ENCODE data around the gene P2RX3.

The P2RX3 gene

DNA sequence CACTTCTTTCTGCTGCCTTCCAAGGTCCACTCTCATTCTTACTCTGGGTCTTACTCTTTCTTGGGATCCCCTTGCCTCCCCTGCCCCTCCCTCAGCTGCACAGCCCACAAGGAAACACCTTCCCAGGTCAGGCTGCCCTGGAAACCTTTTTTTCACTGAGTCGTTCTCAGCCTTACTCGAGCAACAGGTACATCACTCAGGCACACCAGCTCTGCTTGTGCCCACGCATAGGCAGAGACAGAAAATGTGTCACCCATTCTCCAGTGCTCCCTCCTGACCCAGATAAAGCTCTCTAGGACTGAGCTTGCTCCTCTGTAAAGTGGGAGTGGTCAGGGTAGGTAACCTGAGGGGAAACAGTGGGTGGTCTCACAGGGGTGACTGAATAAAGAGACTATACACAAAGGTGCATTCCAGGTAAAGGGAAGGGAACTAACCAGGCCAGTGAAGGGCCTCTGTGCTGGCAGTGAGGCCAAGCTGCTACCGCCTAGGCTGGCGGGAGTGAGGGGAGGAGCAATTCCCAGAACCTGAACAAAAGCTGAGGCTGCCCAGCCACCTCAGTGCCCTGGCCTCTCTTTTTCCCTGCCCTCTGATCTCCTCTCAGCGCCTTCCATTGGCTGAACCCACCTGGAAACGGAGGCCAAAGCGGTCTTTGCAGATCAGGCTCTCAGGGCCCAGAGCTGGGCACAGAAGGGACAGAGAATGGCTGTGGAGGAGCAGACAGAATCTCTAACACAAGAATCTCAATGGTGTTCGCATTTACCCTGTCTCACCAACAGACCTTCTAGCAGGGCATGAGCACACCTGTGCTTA, 26.9 kb downstream of the P2RX3 start:
- TF ChIP-seq POU2F2 (IDR thresholded peaks at IDR 0.05; ENCODE audit: low read depth, low read length) (no peak), TAF1 (IDR thresholded peaks at IDR 0.05; ENCODE audit: low read depth, low read length) (no peak), POLR2A (IDR thresholded peaks at IDR 0.05; ENCODE audit: low read depth, low read length) (no peak), POLR2AphosphoS5 (IDR thresholded peaks at IDR 0.05; ENCODE audit: low read depth, low read length) (no peak), PAX5 (IDR thresholded peaks at IDR 0.05; ENCODE audit: insufficient read depth, low read length, severe bottlenecking) (no peak), SPI1 (IDR thresholded peaks at IDR 0.05; ENCODE audit: low read depth, low read length) (no peak)
- no peak for FAIRE-seq

DNA sequence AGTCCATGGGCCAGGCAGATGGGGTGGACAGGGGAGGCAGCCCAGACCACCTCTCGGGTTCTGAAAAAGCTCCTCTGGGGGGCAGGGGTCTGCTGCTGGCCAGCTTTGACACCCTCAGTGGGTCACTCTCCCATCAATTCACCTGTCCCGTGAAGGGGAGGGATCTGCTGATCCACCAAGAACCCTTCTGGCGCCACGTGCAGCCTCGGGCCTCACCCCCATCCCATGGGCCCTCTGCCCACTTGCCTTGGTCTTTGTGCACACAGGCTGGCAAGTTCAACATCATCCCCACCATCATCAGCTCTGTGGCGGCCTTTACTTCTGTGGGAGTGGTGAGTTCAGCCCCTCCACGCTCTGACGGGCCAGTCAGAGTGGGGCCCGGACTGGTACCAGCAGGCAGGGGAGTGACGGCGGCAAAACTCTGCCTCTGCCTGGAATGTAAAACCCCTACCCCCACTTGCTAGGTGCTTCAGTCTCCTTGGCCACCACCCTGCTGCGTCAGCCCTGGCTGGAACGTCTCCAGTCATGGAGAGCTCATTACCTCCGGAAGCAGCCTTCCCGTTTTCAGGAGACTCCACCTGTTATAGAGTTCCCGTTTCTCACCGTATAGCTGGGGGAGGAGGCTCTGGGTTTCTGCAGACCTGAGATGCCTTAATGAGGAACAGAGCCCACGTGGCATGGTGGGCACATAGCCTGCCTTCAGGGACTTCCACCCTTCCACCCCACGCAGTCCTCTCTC, 30.1 kb downstream of the P2RX3 start:
- DNase-seq (ENCODE audit: insufficient read length, low spot score) (no peak), FAIRE-seq (no peak)
- TF ChIP-seq SPI1 (IDR thresholded peaks at IDR 0.05; ENCODE audit: low read depth, low read length), result no peak
- no peak for TF ChIP-seq POLR2AphosphoS5 (IDR thresholded peaks at IDR 0.05; ENCODE audit: low read depth, low read length)
- no peak for TF ChIP-seq PAX5 (IDR thresholded peaks at IDR 0.05; ENCODE audit: insufficient read depth, low read length, severe bottlenecking)
- TF ChIP-seq POLR2A (IDR thresholded peaks at IDR 0.05; ENCODE audit: low read depth, low read length), result no peak
- no peak for TF ChIP-seq TAF1 (IDR thresholded peaks at IDR 0.05; ENCODE audit: low read depth, low read length)

More for the DNA sequence above, 26.9 kb downstream of the P2RX3 start:
- no peak for DNase-seq (ENCODE audit: insufficient read length, low spot score)

- TF ChIP-seq TAF1 (IDR thresholded peaks at IDR 0.05; ENCODE audit: low read depth, low read length), result no peak
- TF ChIP-seq PAX5 (IDR thresholded peaks at IDR 0.05; ENCODE audit: insufficient read depth, low read length, severe bottlenecking), result no peak
- TF ChIP-seq POLR2A (IDR thresholded peaks at IDR 0.05; ENCODE audit: low read depth, low read length), result no peak
- no peak for TF ChIP-seq POU2F2 (IDR thresholded peaks at IDR 0.05; ENCODE audit: low read depth, low read length)
- TF ChIP-seq SPI1 (IDR thresholded peaks at IDR 0.05; ENCODE audit: low read depth, low read length), result no peak
- no peak for TF ChIP-seq POLR2AphosphoS5 (IDR thresholded peaks at IDR 0.05; ENCODE audit: low read depth, low read length)
- no peak for DNase-seq (ENCODE audit: insufficient read length, low spot score)
- no peak for FAIRE-seq
Measured at GRCh38 chr11:57368845-57369232, 30.7 kb downstream of the P2RX3 start.

DNA sequence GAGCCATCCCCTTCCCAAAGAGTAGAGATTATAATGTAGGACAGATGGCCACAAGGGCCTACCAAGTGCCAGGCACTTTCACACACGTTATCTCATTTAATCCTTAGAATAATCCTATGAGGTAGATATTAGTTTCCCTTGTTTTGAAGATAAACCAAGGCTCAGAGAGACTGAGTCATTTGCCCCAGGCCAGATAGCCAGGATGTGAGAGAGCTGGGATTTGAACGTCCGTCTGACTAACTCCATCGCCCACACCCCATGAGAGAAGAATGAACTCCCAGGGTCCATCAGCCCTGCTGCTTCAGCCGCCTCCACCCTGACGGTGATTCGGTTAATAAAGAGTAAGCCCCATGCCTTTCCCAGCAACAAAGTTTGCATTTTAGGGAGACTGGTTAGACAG, 32.1 kb downstream of the P2RX3 start:
- no peak for FAIRE-seq
- TF ChIP-seq TAF1 (IDR thresholded peaks at IDR 0.05; ENCODE audit: low read depth, low read length) (no peak), POLR2A (IDR thresholded peaks at IDR 0.05; ENCODE audit: low read depth, low read length) (no peak), POU2F2 (IDR thresholded peaks at IDR 0.05; ENCODE audit: low read depth, low read length) (no peak), POLR2AphosphoS5 (IDR thresholded peaks at IDR 0.05; ENCODE audit: low read depth, low read length) (no peak), SPI1 (IDR thresholded peaks at IDR 0.05; ENCODE audit: low read depth, low read length) (no peak), PAX5 (IDR thresholded peaks at IDR 0.05; ENCODE audit: insufficient read depth, low read length, severe bottlenecking) (no peak)
- no peak for DNase-seq (ENCODE audit: insufficient read length, low spot score)

GRCh38 chr11:57370941-57371340, 32.8 kb downstream of the P2RX3 start:
- no peak for DNase-seq (ENCODE audit: insufficient read length, low spot score)
- TF ChIP-seq POLR2A (IDR thresholded peaks at IDR 0.05; ENCODE audit: low read depth, low read length), result no peak
- no peak for TF ChIP-seq PAX5 (IDR thresholded peaks at IDR 0.05; ENCODE audit: insufficient read depth, low read length, severe bottlenecking)
- TF ChIP-seq TAF1 (IDR thresholded peaks at IDR 0.05; ENCODE audit: low read depth, low read length), result no peak
- TF ChIP-seq SPI1 (IDR thresholded peaks at IDR 0.05; ENCODE audit: low read depth, low read length), result no peak
- no peak for TF ChIP-seq POU2F2 (IDR thresholded peaks at IDR 0.05; ENCODE audit: low read depth, low read length)
- TF ChIP-seq POLR2AphosphoS5 (IDR thresholded peaks at IDR 0.05; ENCODE audit: low read depth, low read length), result no peak
- FAIRE-seq, result no peak

GRCh38 chr11:57373146-57373545, 35.0 kb downstream of the P2RX3 start:
- DNase-seq (ENCODE audit: insufficient read length, low spot score) (no peak), FAIRE-seq (no peak)
- TF ChIP-seq POU2F2 (IDR thresholded peaks at IDR 0.05; ENCODE audit: low read depth, low read length), result no peak
- no peak for TF ChIP-seq TAF1 (IDR thresholded peaks at IDR 0.05; ENCODE audit: low read depth, low read length)
- TF ChIP-seq SPI1 (IDR thresholded peaks at IDR 0.05; ENCODE audit: low read depth, low read length), result no peak
- TF ChIP-seq POLR2AphosphoS5 (IDR thresholded peaks at IDR 0.05; ENCODE audit: low read depth, low read length), result no peak
- no peak for TF ChIP-seq PAX5 (IDR thresholded peaks at IDR 0.05; ENCODE audit: insufficient read depth, low read length, severe bottlenecking)
- no peak for TF ChIP-seq POLR2A (IDR thresholded peaks at IDR 0.05; ENCODE audit: low read depth, low read length)

DNA sequence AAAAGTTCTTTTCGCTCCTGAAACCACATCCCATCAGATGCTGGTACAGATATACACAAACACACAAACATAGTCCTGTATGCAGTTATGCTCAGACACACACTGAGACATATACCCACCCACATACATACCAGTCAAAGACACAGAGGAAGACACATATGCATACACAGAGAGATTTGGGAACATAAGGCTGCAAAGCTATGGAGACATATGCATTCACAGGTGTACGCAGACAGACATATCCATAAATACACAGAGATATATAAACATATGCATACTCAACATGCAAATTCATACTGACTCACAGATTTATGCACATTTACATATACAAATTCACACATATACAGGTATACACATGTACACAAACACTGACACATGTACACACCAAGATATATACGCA, 36.8 kb downstream of the P2RX3 start:
- TF ChIP-seq PAX5 (IDR thresholded peaks at IDR 0.05; ENCODE audit: insufficient read depth, low read length, severe bottlenecking), result no peak

GRCh38 chr11:57375490-57375889, 37.3 kb downstream of the P2RX3 start:
- FAIRE-seq (no peak), DNase-seq (ENCODE audit: insufficient read length, low spot score) (no peak)
- TF ChIP-seq SPI1 (IDR thresholded peaks at IDR 0.05; ENCODE audit: low read depth, low read length) (no peak), POU2F2 (IDR thresholded peaks at IDR 0.05; ENCODE audit: low read depth, low read length) (no peak), PAX5 (IDR thresholded peaks at IDR 0.05; ENCODE audit: insufficient read depth, low read length, severe bottlenecking) (no peak), POLR2AphosphoS5 (IDR thresholded peaks at IDR 0.05; ENCODE audit: low read depth, low read length) (no peak), TAF1 (IDR thresholded peaks at IDR 0.05; ENCODE audit: low read depth, low read length) (no peak), POLR2A (IDR thresholded peaks at IDR 0.05; ENCODE audit: low read depth, low read length) (no peak)

More for the DNA sequence above, 36.8 kb downstream of the P2RX3 start:
- FAIRE-seq (no peak), DNase-seq (ENCODE audit: insufficient read length, low spot score) (no peak)
